Liver (tissue), 9 donors: ENCODE data around the gene CACNA1I. TPM values are rescaled to one million over a fixed set of nuclear protein-coding genes. Genes with fewer than 3 reads are reported as not detected.

Experiments used
- DNase-seq: peaks from one replicate; pipeline ENCODE4 v3.0.0-alpha.2; 2017; ENCODE audit warnings: low spot score
- H3K27ac ChIP-seq, 2 donors: one replicate each; pipeline ENCODE4 v1.7.0; 2013; ENCODE audit warnings: inconsistent platforms in 2 of 2, low read length in 2 of 2, control low read depth in 1 of 2, low read depth in 1 of 2, mild to moderate bottlenecking in 1 of 2
- H3K27me3 ChIP-seq, 4 donors: one replicate each; pipeline versions ENCODE4 v1.6.1 to v1.7.0; 2013; ENCODE audit warnings: low read length in 3 of 4, inconsistent platforms in 1 of 4, mild to moderate bottlenecking in 1 of 4, moderate library complexity in 1 of 4; ENCODE audit not compliant: control insufficient read depth in 4 of 4, insufficient read depth in 4 of 4
- H3K36me3 ChIP-seq, 4 donors: one replicate each; pipeline versions ENCODE4 v1.6.1 to v1.7.0; 2013; ENCODE audit warnings: low read length in 3 of 4, mild to moderate bottlenecking in 3 of 4, low read depth in 1 of 4, moderate library complexity in 1 of 4; ENCODE audit not compliant: control insufficient read depth in 4 of 4, insufficient read depth in 3 of 4
- H3K4me1 ChIP-seq, 4 donors: one replicate each; pipeline versions ENCODE4 v1.6.1 to v1.7.0; 2013; ENCODE audit warnings: low read length in 3 of 4, mild to moderate bottlenecking in 3 of 4, moderate library complexity in 1 of 4; ENCODE audit not compliant: control insufficient read depth in 4 of 4, insufficient read depth in 4 of 4
- H3K4me3 ChIP-seq, 3 donors: one replicate each; pipeline versions ENCODE4 v1.6.1 to v1.7.0; 2013; ENCODE audit warnings: low read length in 3 of 3, control low read depth in 1 of 3, low read depth in 1 of 3, mild to moderate bottlenecking in 1 of 3
- H3K9ac ChIP-seq, 2 donors: one replicate each; pipeline ENCODE4 v1.7.0; 2013; ENCODE audit warnings: low read length in 2 of 2, mild to moderate bottlenecking in 2 of 2, moderate library complexity in 2 of 2, control low read depth in 1 of 2, low read depth in 1 of 2
- H3K9me3 ChIP-seq, 4 donors: one replicate each; pipeline versions ENCODE4 v1.6.1 to v1.7.0; 2013; ENCODE audit warnings: low read length in 3 of 4; ENCODE audit not compliant: control insufficient read depth in 4 of 4
- EGR1 ChIP-seq, 2 donors: IDR thresholded peaks; 2 replicates each; pipeline ENCODE4 v1.6.1; 2016 to 2018; ENCODE audit warnings: antibody characterized with exemption in 2 of 2, low read depth in 2 of 2
- GABPA ChIP-seq, 2 donors: IDR thresholded peaks in 1 of 2; conservative IDR thresholded peaks in 1 of 2; 2 replicates each; pipeline ENCODE4 v1.6.1; 2016; ENCODE audit warnings: antibody characterized with exemption in 2 of 2, mild to moderate bottlenecking in 1 of 2, moderate library complexity in 1 of 2
- HNF4A ChIP-seq, 2 donors: conservative IDR thresholded peaks; 2 replicates each; pipeline ENCODE4 v1.6.1; 2016; ENCODE audit warnings: antibody characterized with exemption in 2 of 2, mild to moderate bottlenecking in 2 of 2
- HNF4G ChIP-seq: IDR thresholded peaks from 2 replicates; pipeline ENCODE4 v1.6.1; 2016; ENCODE audit warnings: antibody characterized with exemption
- JUND ChIP-seq, 2 donors: IDR thresholded peaks; 2 replicates each; pipeline ENCODE4 v1.6.1; 2016; ENCODE audit warnings: antibody characterized with exemption in 2 of 2
- NR2F2 ChIP-seq: IDR thresholded peaks from 2 replicates; pipeline ENCODE4 v1.6.1; 2016; ENCODE audit warnings: antibody characterized with exemption
- RAD21 ChIP-seq, 2 donors: IDR thresholded peaks; 2 replicates each; pipeline ENCODE4 v1.6.1; 2016; ENCODE audit warnings: antibody characterized with exemption in 2 of 2, mild to moderate bottlenecking in 2 of 2
- RXRA ChIP-seq, 2 donors: IDR thresholded peaks; 2 replicates each; pipeline ENCODE4 v1.6.1; 2017 to 2018; ENCODE audit warnings: antibody characterized with exemption in 2 of 2, mild to moderate bottlenecking in 1 of 2
- SP1 ChIP-seq: IDR thresholded peaks from 2 replicates; pipeline ENCODE4 v1.6.1; 2018; ENCODE audit warnings: antibody characterized with exemption, mild to moderate bottlenecking
- TAF1 ChIP-seq: conservative IDR thresholded peaks from 2 replicates; pipeline ENCODE4 v1.6.1; 2016; ENCODE audit warnings: antibody characterized with exemption, mild to moderate bottlenecking
- WGBS: extraction: QIAGEN DNeasy Blood & Tissue Kit; methylation state at CpG from one replicate; pipeline ENCODE4 v1.1.7; 2013; 5-methylcytosine and 5-hydroxymethylcytosine counted together
- polyA plus RNA-seq, 2 donors: library from polyadenylated mRNA; stranded (reverse) in 1 of 2; unstranded in 1 of 2; fragments of 200-250 nt in 1 of 2; fragments of >200 nt in 1 of 2; fragmentation: Nextera tagmentation in 1 of 2; extraction: Ambion mirVana in 1 of 2; gene quantifications; one replicate each; pipeline versions ENCODE4 v1.2.1 to v1.2.3, GENCODE V29; 2013 to 2015
- total RNA-seq, 2 donors: library from RNA; depleted of rRNA; stranded (reverse); fragments of >200 nt; gene quantifications; one replicate each; pipeline ENCODE4 v1.2.3, GENCODE V29; 2014
- TF ChIP-seq, protein P1 (sequence below): IDR thresholded peaks from 2 replicates; pipeline ENCODE4 v1.6.1; 2016; ENCODE audit warnings: antibody characterized with exemption
- TF ChIP-seq, protein P2 (sequence below): IDR thresholded peaks from 2 replicates; pipeline ENCODE4 v1.6.1; 2016; ENCODE audit warnings: antibody characterized with exemption
- TF ChIP-seq, protein P3 (sequence below): IDR thresholded peaks from 2 replicates; pipeline ENCODE4 v1.6.1; 2016; ENCODE audit warnings: antibody characterized with exemption, mild to moderate bottlenecking
- donor health status: healthy.
- donor health status: healthy.
- donor health status: healthy.
- donor health status: healthy.
- donor health status: healthy.

The CACNA1I gene
- total and polyA plus RNA-seq, 4 donors, result under 0.01 to 0.14 (median 0.01) TPM; not detected in 1

DNA sequence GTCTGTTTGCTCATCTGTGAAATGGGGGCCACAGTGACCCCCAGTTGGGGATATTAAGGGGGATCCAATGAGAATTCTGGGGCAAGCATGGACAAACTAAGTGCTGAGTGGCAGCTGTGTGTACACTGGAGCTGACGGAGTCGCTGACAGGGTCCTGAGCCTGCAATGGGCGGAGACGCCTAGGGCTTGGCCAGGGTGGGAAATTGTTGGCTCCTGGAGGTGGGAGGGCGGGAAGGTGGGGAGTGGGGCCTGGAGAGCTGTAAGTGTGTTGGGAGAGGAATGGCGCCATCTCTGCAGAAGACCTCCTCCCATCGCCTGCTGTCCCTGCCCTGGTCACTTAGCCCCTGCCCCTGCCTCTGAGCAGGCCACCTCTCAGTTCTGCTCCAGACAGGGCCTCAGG is 7.3 kb downstream of the CACNA1I start:
- 77% methylated on average over 7 of the region's 7 CpGs for WGBS
- Histone ChIP-seq H3K4me3 (no peak overlapping the region), H3K27me3 (peaks cover 0 to 6% (median 0%) of the 10 kb centered on the region in 4 donors), H3K4me1 (no peaks in the 10 kb centered on the region), H3K9me3 (no peaks in the 10 kb centered on the region), H3K27ac (no peak overlapping the region), H3K9ac (no peak overlapping the region), H3K36me3 (no peaks in the 10 kb centered on the region)
- DNase-seq, result no peak
- TF ChIP-seq, protein P1, sequence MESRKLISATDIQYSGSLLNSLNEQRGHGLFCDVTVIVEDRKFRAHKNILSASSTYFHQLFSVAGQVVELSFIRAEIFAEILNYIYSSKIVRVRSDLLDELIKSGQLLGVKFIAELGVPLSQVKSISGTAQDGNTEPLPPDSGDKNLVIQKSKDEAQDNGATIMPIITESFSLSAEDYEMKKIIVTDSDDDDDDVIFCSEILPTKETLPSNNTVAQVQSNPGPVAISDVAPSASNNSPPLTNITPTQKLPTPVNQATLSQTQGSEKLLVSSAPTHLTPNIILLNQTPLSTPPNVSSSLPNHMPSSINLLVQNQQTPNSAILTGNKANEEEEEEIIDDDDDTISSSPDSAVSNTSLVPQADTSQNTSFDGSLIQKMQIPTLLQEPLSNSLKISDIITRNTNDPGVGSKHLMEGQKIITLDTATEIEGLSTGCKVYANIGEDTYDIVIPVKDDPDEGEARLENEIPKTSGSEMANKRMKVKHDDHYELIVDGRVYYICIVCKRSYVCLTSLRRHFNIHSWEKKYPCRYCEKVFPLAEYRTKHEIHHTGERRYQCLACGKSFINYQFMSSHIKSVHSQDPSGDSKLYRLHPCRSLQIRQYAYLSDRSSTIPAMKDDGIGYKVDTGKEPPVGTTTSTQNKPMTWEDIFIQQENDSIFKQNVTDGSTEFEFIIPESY, result no peak
- TF ChIP-seq SP1 (no peak), NR2F2 (no peak), RXRA (IDR thresholded peaks at IDR 0.05) (no peak), TAF1 (no peak), RAD21 (IDR thresholded peaks at IDR 0.05) (no peak), EGR1 (IDR thresholded peaks at IDR 0.05; ENCODE audit: low read depth in 2 of 2) (no peak), HNF4G (no peak)

DNA sequence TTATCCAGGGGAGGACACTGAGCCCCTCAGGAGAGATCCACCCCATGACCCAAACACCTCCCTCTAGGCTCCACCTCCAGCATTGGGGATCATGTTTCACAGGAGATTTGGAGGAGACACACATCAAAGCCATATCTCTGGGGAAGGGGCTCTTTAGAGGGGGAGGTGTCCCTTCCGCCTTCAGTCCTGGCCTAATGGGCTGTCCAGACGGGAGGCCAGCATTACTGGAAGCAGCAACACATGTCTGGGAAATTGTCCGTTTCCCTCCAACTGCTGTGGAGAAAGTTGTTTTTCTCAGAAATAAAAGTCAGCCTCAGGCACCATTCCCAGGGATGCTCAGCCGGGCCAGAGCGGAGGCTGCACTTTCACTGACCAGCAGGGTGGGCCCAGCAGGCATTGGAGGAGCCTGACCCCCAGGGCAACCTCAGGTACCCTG is 9.5 kb downstream of the CACNA1I start:
- no peak overlapping the region for H3K4me3 ChIP-seq
- 47% methylated on average over 5 of the region's 5 CpGs for WGBS
- H3K27me3 ChIP-seq, result peaks cover 0 to 6% (median 0%) of the 10 kb centered on the region in 4 donors
- H3K9ac ChIP-seq, result no peak overlapping the region
- no peaks in the 10 kb centered on the region for H3K4me1 ChIP-seq
- no peaks in the 10 kb centered on the region for H3K9me3 ChIP-seq
- H3K27ac ChIP-seq, result no peak overlapping the region
- TF ChIP-seq EGR1 (IDR thresholded peaks at IDR 0.05; ENCODE audit: low read depth in 2 of 2) (no peak), RAD21 (IDR thresholded peaks at IDR 0.05) (no peak), HNF4G (no peak), SP1 (no peak), NR2F2 (no peak), HNF4A (conservative IDR thresholded peaks at IDR 0.05) (no peak), GABPA (IDR thresholded peaks at IDR 0.05 in 1 of 2, conservative IDR thresholded peaks at IDR 0.05 in 1 of 2) (no peak), JUND (IDR thresholded peaks at IDR 0.05) (no peak), TAF1 (no peak)
- TF ChIP-seq, protein P2, sequence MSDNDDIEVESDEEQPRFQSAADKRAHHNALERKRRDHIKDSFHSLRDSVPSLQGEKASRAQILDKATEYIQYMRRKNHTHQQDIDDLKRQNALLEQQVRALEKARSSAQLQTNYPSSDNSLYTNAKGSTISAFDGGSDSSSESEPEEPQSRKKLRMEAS, result no peak
- TF ChIP-seq, protein P3, sequence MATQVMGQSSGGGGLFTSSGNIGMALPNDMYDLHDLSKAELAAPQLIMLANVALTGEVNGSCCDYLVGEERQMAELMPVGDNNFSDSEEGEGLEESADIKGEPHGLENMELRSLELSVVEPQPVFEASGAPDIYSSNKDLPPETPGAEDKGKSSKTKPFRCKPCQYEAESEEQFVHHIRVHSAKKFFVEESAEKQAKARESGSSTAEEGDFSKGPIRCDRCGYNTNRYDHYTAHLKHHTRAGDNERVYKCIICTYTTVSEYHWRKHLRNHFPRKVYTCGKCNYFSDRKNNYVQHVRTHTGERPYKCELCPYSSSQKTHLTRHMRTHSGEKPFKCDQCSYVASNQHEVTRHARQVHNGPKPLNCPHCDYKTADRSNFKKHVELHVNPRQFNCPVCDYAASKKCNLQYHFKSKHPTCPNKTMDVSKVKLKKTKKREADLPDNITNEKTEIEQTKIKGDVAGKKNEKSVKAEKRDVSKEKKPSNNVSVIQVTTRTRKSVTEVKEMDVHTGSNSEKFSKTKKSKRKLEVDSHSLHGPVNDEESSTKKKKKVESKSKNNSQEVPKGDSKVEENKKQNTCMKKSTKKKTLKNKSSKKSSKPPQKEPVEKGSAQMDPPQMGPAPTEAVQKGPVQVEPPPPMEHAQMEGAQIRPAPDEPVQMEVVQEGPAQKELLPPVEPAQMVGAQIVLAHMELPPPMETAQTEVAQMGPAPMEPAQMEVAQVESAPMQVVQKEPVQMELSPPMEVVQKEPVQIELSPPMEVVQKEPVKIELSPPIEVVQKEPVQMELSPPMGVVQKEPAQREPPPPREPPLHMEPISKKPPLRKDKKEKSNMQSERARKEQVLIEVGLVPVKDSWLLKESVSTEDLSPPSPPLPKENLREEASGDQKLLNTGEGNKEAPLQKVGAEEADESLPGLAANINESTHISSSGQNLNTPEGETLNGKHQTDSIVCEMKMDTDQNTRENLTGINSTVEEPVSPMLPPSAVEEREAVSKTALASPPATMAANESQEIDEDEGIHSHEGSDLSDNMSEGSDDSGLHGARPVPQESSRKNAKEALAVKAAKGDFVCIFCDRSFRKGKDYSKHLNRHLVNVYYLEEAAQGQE, result no peak
- no peak for DNase-seq
- no peaks in the 10 kb centered on the region for H3K36me3 ChIP-seq
